ENCODE data around the gene IGFL2.

IGFL2 gene

DNA sequence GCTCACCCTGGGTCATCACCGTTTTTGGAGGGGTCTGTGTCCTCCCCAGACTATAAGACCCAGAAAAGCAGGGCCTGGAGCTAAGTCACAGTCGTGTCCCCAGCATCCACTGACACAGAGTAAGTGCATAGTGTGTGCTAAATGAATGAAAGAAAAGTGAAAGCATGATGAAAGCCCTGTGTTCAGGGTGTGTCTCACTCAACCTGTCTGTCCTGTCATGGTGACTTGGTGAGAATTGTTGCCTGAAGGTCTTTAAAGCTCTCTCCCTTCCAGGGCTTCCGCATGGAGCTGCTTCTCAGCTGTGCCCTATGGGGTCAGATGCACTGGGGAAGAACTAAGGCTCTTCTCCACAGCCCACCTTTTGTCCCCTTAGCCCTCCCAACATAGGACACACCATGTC lies 61.0 kb downstream of the IGFL2 start:
- DNase-seq (ENCODE audit: low spot score) = no peak

DNA sequence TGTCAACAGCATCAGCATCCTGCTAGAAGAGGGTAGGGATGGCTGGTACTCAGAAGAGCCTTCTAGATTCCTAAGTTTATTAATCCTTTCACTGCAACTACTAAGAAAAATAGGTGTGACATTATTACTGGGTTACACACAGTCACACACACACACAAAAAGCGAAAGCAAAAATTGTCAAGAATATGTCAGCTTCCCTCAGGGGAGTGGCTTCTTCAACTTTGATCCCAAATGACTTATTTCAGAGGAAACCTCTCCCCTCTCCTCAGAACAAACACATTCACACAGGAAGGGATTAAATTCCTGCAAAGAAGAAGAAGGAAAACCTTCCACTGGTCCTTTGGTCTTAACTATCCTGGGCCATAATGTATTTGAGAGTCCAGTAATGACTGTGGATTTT lies 61.4 kb downstream of the IGFL2 start:
- DNase-seq (ENCODE audit: low spot score) = no peak

- no peak for DNase-seq (ENCODE audit: low spot score)
Observed at GRCh38 chr19:46210669-46211068, 62.6 kb downstream of the IGFL2 start.
